HPDE6-E6E7 (cell line): ENCODE data around the gene ACSM4.

ENCODE experiments used
- DNase-seq: peaks from one replicate; pipeline ENCODE4 v3.0.0; 2011; ENCODE audit warnings: missing footprints; ENCODE audit errors: extremely low spot score

Gene ACSM4

GRCh38 chr12:7339675-7340074, 35.8 kb downstream of the ACSM4 start:
- no peak for DNase-seq

DNA sequence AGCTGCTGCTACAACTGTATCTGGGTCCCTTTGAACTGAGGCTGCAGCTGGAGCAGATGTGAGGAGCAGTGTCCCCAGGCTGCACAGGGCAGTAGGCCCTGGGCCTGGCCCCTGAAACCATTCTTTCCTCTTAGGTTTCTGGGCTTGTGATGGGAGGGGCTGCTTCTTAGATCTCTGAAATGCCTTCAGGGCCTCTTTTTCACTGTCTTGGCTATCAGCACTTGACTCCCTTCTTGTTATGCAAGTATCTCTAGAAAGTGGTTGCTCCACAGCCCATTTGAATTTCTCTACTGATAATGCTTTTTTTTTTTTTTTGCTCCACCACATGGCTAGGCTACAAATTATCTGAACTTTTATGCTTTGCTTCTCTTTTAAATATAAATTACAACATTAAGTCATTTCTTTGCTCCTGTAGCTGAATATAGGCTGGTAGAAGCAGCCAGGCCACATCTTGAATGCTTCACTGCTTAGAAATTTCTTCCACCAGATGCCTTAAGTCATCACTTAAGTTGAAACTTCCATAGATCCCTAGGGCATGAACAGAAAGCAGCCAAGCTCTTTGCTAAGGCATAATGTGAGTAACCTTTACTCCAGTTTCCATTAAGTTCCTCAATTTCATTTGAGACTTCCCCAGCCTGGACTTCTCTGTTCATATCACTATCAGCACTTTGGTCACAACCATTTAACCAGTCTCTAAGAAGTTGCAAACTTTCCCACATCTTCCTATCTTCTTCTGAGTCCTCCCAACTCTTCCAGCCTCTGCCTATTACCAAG, 41.1 kb downstream of the ACSM4 start:
- no peak for DNase-seq

GRCh38 chr12:7346551-7347225, 42.8 kb downstream of the ACSM4 start:
- DNase-seq = no peak

DNA sequence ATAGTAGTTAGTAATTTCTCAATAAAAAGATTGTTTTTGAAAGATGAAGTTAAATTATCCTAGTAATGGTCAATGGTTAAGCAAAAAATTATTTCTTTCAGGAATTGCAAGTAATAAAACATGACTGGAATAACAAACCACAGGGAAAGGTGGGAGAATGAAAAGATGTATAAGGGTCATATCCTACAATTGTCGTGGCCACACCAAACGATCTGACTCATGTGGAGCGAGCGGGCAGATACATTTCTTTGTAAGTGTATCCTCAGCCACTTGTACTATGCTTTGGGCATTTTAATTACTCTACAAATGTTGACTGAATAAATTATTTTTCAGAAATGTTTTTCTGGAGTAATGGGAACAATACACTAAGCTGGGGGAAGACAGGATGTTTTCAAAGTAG, 45.5 kb downstream of the ACSM4 start:
- DNase-seq = no peak

- no peak for DNase-seq
Measured at GRCh38 chr12:7351177-7351576, 47.3 kb downstream of the ACSM4 start.

GRCh38 chr12:7352661-7353060, 48.8 kb downstream of the ACSM4 start:
- DNase-seq = no peak

GRCh38 chr12:7354529-7354928, 50.7 kb downstream of the ACSM4 start:
- DNase-seq = no peak

- DNase-seq = no peak
Measured at GRCh38 chr12:7361265-7361664, 57.4 kb downstream of the ACSM4 start.

DNA sequence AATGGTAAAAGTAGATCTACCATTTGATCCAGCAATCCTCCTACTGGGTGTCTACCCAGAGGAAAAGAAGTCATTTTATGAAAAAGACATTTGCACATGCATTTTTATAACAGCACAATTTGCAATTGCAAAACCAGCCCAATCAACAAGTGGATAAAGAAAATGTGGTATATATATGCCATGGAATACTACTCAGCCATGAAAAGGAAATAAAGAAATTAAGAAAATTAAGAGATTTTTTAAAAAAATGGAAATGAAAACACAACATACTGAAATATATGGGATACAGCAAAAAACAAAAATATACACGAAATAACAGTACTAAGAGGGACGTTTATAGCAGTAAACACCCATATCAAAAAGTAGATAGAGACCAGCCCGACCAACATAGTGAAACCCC, 58.9 kb downstream of the ACSM4 start:
- no peak for DNase-seq

DNA sequence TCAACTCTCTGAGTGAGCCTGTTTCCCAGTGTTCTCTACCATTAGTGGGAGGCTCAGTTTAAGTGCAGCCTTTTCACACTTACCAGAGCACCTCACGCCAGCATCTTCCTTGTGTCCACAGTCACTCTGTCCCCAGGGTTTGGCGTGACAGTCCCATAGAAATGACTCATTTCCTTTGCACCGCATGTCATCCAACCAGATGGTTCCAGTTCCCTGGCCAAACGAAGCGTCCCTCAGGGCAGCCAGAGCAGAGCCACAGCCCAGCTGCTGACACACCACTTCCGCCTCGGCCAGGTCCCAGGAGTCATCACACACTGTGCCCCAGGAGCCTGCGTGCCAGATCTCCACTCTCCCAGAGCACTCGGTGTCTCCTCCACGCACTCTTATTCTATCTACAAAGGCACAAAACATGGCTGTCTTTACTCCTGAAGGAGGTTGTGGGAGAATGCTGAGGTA, 65.4 kb downstream of the ACSM4 start:
- DNase-seq = no peak

GRCh38 chr12:7373226-7373625, 69.4 kb downstream of the ACSM4 start:
- DNase-seq = no peak

DNA sequence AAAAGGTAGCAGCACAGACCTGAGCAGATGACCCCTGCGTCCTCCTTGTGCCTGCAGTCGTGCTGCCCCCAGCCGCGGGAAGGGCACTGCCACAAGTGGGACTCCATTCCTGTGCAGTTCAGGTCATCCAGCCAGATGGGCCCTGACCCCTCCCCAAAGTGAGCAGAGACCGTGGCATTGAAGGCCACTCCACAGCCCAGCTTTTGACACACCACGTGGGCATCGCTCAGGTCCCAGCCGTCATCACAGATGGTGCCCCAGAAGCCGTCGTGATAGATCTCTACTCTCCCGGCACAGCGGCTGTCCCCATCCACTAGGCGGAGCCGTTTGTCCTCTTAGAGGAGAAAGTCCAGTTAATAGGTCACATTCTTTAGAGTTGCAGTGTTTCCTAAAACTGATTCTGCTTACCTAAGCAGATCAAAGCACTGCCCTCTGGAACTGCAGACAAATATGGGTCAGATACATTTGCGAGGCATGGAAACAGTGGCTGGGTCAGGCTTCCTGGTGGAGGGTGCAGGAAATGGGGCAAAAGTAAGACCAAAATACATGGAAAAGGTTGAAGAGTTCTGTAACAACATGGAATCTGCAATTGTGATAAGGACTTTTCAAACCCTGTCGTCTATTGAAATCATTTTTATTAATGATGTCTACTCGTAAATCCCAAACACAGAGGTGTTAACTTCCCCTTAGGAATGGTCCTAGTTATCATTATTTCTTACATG, 70.7 kb downstream of the ACSM4 start:
- DNase-seq = peak; percentile 27

DNA sequence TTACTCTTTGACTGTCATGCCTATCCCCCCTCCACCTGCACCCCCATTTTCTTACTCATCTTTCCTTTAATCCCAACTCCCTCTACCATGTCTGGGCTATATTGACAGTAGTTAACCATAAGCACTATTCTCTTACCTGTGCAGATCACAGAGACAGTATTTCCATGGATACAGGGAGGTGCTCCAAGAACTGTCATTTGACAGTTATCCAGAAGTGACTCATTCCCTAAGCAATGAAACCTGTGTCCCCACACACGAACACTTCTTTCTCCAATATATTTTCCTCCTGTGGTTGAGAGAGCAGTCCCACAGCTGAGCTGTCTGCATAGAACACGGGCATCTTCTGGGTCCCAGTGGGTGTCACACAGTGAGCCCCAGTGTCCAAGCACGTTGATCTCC, 71.3 kb downstream of the ACSM4 start:
- no peak for DNase-seq

DNA sequence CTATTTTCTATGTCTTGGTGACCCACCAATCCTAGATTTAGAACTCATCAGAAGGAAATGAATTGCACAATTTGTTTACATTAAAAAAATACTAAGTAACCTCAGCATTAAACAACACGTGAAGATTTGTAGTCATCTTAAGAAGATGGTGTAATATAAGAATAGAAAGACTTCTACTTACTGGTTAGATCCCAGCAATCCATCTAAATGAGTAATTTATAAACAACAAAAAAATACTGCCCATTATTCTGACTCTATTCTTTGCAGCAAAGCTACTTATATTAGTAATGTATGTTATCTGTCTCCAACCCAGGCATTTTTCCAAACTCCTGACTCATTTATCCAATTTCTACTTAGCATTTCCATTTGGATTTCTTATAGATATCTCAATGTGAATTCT, 72.3 kb downstream of the ACSM4 start:
- DNase-seq = no peak
